HG02623 (cell line): ENCODE data around the gene HNMT.

Experiments used
- ATAC-seq: cut with Tn5 transposase; IDR thresholded peaks from one replicate; pipeline ENCODE4 v1.9.1; 2021; ENCODE audit warnings: moderate library complexity; ENCODE audit not compliant: unreplicated experiment

Gene HNMT

DNA sequence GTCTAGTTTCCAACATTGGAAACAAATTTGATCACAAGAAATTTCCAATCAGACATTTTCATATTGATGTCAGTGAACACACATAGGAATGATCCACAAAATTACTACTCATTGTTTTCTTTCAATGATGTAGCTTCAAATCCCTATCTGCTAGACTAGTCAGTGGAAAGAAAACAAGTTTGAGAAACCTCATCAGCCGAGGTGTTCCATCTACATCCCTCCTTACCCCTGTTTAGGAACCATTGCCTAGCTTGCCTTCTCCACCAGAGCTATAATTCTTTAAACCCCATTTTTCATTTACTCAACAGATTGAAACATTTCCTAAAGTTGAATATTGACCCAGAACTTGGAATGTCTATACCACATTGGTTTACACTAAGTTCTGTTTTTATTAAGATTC, 45.3 kb downstream of the HNMT start:
- no peak for ATAC-seq

DNA sequence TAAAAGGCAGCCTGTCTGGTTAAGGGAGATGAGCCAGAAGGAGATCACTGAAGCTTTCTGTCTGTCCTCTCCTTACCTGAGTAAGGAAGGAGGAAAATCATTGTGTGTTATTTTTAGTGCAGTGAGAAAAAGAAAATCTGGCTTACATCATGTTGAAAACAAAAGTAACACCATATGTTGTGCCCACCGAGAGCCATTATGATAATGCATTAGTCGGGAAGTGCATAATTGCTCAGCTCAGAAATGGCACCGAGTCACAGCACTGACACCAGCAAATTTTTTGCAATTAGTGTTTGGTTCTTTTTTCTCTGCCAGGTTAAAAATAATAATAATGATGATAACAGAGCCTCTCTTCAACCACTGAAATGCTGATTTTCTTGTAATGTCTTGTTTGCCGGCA, 46.6 kb downstream of the HNMT start:
- no peak for ATAC-seq

DNA sequence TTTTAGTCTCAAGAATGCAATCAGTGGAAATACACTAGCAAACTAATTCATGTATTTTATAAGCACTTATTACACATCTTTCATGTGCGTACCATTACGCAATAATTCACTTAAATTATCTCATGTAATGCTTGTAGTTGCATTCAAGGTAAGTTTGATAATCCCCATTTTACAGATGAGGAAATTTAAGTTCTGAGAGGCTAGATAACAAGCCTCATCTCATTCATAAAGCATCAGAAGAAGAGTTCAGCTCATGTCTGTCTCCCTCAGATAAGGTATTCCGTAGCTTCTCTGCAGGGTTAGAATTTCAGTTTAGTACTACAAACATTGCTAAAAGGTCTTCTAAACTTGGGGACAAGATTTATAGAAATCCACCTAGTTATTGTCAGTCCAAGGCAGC, 47.8 kb downstream of the HNMT start:
- ATAC-seq, result no peak

DNA sequence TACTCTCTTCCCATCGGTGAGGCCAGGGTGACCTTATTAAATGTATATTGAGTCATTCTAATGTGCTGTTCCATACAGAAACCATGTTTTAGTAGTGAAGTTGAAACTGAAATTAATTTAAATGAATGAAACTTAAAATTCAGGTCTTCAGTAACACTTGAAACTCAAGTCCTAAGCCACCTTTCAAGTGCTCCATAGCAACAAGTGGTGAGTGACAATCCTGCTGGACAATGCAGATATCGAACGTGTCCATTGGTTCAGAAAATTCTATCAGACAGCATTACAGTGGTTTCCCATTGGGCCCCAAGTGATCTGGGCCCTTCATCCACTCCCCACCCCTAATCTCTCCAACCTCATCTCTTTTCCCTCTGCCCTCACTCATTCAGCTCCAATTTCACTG, 48.7 kb downstream of the HNMT start:
- no peak for ATAC-seq

DNA sequence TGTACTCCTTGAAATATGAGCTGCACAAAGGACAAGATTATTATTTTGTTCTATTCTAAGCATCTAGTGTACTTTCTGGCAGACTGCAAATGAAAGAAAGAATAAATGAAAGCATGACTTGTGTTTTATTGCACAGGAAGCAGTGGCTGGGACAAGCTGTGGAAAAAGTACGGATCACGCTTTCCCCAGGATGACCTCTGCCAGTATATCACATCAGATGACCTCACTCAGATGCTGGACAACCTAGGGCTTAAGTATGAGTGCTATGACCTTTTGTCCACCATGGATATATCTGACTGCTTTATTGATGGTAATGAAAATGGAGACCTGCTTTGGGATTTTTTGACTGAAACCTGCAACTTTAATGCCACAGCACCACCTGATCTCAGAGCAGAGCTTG, 49.4 kb downstream of the HNMT start:
- no peak for ATAC-seq

DNA sequence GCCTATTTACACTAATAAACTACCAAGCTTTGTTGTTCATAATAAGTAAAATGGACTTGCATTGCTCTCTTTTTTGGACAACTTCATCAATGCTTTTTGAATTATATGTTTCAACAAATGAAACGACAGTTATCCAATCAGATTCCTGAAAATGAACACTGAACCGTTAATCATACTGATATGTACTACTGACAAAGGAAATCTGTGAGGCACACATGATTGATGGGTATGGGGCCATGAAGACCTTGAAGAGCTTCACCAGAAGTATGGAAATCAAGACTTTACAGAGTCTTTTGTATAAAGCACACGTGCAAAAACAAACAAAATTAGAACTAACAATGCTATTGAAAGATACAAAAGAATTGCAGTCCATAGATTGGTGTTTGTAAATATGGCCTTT, 51.2 kb downstream of the HNMT start:
- no peak for ATAC-seq

DNA sequence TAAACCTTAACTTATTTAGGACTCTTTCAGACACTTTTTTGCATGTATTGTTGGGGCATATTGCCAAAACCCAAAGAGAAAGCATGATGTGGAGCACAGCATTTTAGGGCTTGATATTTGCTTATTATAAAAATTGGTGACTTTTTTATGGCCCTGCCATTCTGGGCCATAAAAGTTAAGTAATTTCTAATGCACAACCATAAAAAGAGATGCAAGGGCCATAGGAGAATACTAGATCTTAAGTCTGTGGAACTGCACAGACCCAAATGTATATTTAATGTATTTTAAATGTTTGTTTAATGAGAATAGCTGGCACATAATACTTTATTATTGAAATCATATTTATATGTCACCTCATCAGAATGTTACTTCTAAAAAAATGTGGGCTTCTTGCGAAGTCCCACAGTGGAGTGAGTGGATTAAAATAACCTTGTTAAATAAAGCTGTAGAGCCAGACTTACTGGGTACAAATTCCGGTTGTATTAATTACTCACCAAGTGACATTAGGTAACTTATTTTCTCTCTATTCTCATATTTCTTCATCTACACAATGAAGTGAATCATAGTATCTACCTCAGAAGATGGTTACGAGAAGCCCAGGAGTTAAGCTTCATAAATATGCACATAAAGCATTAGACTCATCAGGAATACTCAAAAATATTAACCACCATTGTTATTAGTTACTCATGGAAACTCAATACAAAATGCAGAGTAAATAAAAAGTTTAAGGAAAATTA, 52.2 kb downstream of the HNMT start:
- no peak for ATAC-seq

DNA sequence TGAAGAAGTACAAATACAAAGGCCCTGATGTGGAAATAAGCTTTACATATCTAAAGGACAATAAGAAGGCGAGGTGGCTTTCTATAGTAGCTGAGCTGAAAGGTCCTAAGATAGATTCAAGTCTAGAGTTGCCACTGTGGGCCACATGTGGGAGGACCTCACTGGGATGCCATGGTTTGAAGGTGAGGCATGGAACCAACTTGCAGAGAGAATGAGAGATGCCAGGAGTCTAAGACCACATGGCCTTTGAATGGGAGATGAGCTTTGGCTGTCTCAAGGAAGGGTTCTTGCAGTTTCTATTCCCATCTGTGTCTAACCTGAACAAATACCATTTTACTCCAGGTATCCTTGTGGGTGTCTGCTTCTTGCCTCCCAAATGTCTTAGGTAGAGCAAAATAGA, 53.6 kb downstream of the HNMT start:
- ATAC-seq, result no peak

DNA sequence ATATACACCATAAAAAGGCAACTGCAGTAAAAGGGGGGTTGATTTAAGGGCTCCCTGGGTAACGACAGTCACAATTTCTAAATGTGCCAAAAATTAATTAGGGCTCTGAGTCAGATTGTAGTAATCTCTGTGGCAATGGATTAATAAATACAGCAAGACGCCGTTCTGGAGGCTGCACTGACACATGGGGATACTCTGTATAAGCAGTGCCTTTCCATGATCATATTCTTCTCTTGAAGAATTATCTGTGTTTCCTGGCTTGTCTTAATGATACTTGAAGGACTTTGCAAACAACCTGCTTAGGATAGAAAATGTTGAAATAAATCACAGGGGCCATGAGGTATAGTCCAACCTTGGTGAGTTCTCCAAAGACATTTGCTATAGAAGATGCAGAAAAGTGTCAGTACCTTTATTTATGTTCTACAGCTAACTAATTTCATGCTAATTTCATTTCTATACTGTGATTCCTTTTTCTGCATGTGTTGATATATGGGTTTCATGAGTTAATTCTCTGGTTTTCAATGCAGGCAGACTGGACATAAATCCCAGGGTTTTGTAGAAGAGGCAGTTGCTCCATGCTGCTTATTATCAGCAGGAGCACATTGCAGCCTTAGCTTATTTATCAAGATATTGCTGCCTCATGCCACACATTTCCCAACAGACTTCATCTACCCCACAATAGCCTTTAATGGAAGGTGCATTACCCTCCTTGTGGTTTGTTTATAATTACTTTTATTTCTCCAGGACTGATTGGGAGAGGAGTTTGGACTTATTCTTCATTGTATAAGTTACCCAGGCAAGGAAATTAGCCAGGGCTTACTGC, 54.8 kb downstream of the HNMT start:
- no peak for ATAC-seq

DNA sequence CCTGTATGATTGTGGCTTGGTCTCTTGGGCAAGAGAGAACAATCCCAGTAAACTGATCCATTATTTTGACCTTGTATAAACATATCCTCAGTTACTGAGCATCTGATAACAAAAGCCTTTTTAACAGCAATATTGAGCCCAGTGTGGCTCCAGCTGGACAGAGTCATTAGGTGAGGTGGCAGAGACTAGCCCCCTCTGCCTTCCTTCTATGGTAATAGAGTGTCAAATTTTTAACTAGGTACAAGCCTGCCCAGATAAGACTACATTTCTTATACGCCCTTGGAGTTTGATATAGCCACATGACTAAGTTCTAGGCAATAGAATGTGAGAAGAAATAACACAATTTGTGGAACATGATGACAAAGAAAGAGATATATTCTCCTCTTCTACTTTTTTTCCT, 56.2 kb downstream of the HNMT start:
- ATAC-seq, result no peak

DNA sequence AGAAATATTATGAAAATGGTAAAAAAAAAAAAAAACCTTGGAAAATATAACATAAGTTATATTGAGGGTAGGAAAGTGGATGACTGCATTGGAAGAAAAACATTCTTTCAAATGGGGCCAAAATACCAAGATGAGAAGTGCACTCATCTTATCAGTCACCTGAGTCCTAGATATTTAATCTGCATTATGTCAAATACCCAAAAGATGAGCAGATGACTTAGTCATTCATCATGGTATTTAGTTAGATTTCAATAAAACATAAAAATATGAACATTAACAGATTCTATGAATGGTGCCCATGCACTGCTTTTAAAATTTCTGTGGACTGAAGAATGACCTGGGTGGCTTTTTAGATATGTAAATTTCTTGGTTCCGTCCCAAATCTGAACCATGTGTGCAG, 56.9 kb downstream of the HNMT start:
- ATAC-seq, result no peak

DNA sequence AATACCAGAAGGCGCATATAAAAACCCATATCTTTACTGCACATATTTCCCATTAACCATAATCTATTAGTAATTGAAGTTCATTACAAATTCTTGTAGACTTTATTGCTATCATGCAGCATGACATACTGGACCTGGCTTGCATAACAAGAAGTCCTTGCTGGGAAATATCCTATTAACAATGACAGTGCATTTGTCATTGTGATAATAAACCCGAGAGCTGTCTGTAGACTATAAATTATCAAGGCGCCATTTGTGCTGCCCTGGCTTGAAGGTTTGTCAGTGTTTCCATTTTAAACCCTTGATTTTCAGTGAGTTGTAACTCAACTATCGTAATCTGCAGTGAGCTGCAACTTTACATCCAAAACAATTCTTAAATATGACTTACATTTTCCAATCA, 59.0 kb downstream of the HNMT start:
- no peak for ATAC-seq

DNA sequence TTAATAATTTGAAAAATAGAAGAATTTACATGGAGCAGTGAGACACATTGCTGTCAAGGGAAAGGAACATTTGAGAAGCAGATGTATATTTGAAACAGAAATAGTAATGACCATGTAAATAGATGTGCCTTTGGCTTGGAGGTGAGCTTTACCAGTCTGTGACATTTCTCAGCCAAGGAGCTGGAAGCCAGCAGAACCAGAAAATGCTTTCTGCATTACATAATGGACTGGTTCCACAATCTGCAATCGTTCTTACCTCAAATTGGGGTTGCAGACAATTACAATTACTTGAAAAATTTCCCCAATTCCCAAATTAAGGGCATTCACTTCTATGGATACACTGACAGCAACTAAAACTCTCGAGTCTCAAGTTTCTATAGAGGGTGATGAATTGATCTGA, 59.7 kb downstream of the HNMT start:
- ATAC-seq, result no peak

DNA sequence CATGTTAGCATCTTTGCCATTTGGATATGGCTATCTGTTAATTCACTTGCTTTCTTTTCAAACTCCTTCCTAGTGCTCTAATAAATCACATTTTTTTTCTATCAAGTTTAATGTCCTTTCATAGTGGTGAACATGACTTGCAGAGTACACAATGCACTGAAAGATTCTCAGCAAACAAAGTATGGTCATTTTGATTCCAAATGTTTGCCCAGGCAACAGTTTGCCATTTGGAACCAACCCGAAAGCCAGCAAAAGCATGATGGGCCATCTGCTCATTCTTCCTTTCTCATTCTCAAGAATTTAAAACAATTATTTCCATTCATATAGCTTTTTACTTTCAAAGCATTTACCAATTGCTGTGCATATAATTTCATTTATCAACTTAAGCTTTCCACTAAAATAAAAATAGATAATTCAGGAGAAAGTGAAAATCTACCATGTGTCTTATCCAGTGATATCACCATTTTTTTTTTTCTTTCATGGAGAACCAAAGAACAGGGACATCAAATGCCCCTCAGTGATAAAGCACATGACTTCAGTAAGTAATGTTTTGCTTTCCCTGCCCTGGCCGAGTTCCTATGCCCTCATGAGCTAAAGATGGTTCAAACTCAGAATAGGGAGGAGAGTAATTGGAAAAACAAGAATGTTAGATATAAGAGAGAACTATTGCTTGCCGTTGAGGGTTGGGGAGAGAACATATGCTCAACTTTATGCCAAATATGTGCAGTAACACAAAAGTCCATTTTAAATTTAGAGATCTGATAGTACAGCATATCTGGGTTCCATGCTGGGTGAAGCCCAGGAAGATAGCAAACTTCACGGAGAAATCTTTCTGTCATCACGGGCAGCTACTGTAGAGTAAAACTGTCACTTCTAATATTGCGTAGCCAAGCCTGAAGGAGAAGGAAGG, 62.1 kb downstream of the HNMT start:
- no peak for ATAC-seq

DNA sequence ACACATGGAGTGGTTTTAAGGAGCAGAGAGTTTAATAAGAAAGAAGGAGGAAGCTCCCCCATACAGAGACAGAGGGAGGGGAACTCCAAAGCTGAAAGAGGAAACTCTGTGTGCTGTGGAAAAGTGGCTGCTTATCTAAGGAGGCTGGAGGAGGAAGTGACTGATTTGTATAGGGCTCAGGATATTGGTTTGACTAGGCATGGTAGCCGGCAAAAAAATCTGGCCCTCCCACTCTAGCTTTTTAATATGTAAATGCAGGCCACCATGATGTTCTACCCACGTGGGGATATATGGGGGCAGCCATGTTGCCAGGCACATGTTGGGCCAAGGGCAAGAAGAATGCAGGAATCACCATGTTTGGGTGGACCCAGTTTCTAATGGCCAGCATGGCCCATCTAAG, 64.3 kb downstream of the HNMT start:
- ATAC-seq, result peak; percentile 53

DNA sequence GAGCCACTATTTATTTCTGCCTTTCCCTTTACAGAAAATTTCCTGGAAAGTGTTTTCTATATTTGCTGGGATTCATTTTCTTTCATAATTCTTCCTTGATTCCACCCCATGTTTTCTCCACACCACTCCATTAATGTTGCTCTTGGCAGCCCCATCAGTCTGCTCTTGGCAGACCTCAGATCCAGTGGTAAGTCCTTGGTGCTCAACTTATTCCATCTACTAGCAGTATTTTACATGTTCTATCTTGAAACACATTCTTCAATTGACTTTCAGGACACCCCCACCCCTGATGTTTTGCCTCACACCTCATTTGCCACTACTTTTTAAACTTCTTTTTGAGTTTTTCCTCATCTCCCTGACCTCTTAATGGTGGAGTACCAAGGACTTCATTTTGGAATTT, 65.0 kb downstream of the HNMT start:
- no peak for ATAC-seq

DNA sequence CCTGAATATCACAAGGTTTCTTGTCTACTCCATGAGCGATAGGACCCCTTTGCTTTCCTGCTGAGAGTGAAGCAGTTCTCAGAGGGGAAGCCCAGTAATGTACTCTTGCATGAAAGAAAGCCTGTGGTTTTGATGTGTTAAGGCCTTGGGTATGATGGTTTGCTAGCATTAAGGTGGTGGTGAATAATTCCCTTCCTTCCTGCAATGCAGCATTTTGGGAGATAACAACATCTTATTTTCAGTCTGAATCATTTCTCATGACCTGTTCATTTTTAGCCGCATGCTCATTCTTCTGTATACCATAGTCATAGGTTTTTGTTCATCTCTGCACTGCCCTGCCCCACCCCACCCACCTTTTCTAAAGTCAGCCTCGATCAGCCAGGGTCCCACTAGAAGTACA, 66.2 kb downstream of the HNMT start:
- ATAC-seq, result peak; percentile 65

DNA sequence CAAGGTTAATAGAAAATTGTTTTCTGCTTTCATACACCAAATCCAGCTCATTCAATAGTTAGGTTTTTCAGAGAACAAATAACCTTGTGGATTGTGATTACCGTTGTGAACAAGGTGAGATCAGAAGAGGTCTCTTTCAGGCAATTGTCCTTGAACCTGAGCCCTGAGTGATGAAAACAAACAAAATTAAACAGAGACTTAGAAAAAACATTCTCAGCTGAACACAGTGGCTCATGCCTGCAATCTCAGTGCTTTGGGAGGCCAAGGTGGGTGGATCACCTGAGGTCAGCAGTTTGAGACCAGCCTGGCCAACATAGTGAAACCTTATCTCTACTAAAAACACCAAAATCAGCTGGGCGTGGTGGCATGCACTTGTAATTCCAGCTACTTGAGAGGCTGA, 68.1 kb downstream of the HNMT start:
- ATAC-seq, result no peak

DNA sequence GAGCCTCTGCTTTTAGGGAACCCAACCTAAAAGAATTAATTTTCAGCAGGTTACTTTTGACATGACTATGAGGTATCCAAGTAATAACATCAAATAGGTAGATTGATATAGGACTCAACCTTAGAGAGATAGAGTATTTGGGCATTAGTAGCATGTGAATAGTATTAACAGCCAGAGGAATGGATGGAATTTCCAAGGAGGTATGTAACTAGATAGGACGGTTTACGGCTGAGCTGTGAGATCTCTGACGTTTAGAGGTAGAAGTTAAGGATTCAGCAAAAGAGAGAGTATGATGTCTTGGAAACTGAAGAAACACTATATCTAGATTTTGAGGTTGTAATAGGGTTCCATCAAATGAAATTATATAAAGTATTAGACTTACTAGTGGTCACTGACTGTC, 70.3 kb downstream of the HNMT start:
- no peak for ATAC-seq

DNA sequence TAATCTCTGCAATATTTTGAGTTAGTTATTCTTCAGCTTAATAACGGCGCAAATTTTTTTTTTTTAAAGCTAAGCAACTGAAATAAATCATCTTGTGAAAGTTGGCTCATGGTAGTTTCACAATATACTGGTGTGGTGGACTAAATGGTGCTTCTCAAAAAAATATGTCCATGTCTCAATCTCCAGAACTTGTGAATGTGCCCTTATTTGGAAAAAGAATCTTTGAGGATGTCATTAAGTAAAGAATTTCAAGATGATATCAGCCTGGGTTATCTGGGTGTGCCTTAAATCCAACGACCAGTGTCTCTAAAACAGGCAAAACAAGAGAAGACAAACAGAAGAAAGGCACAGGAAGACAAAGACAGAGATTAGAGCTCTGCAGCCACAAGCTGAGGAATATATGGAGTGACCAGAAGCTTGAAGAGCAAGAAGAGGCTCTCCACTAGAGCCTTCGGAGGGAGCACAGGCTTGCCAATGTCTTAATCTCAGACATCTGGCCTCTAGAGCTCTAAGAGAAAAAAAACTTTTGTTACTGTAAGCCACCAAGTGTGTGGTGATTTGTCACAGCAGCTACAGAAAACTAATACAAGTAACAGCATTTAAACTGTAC, 71.4 kb downstream of the HNMT start:
- ATAC-seq, result no peak

DNA sequence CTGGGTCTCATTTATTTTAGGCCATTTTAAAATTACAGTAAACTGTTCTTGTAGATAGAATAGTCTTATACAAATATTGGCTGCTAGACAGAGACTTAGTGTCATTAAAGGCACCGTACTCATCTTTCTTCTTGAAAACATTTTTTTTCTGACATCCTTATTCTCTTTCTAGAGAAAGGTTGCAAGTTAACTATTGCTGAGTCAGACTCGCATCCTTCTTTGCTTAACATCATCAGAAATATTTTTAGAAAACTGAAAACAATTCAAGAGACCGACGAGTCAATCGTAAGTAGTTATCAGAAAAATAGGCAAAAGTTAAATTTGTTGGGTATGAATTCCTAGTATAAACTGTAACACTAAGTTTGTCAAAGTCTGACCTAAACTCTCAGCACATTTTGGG, 72.2 kb downstream of the HNMT start:
- ATAC-seq, result no peak
